ENCODE measurements around the gene GAMT. TPM values are rescaled to one million over a fixed set of nuclear protein-coding genes. Genes with fewer than 3 reads are reported as not detected.

The GAMT gene
- total RNA-seq, 2 donors from 2014 or later = 38.4 to 49.6 TPM

DNA sequence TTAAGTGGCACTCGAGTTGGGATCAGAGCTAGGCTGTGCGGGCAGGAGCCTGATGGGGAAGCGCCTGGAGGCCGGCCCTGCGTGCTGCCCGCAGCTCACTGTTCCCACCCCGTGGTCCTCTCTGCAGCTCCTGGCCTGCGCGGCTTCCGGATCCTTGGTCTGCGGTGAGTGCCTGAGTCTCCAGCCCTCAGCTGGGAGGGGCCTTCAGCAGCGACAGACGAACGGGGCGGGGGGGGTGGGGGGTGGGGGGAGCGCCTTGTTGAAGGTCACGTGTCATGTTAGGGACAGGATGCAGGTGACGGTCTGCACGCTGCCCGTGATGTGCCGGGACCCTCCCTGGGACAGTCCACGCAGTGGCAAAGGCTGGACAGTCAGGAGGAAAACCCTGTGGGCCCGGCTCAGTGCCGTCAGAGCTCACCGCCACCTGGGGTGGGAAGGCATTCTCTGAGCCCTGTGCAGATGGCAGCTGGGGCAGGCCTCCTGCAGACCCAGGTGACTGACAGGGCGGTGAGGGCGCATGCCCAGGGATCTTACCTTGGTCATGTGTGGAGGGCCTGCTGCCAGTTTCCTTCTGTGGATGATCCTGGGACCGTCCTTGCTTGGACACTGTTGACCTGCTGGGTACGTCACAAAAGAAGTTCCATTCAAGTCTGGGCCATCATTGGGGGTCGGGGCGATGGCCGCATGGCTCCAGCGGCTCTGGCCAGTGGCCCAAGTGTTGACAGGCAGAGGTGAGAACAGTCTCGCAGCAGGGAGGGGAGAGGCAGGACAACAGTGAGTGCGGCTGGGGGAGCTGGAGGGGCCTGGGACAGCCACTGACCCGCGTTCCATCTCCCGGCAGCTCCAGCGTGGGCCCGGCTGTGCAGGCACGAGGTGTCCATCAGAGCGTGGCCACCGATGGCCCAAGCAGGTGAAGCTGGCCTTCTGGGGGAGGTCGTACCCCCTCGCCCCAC, 13.4 kb downstream of the GAMT start:
- H3K36me3 Mint-ChIP-seq (ENCODE audit: low read depth) = peaks cover 33% of the 10 kb centered on the region

DNA sequence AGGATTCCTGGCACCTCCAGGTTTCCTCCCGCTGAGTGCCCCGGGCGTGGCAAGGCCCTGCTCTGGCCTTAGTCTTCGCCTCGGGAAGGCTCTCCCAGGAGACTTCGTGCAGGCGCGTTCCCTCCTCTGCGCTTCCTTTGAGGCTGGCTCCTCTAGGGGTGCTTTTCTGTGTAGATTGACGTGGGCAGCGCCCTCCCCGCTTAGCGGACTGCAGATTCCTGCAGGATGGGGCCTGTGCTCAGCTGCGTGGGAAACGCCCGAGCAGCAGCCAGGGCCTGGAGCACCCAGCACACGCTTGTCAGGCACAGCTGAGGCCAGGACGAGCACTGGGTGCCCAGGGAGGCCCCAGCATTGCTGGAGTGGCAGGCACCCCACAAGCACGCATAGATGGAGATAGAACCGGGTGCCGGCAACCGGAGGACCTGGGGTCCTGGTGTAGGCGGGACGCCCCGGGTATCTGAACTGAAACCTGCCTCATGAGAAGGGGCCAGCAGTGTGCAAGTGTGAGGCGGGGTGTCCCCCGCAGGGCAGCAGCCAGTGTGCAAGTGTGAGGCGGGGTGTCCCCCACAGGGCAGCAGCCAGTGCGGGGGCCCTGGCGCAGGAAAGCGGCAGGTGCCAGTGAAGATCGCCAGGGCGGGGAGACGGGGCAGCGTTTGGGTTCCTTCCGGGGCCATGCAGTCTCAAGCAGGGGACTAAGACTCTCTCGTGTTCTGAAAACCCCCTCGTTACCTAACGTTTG, 14.2 kb downstream of the GAMT start:
- H3K27me3 Mint-ChIP-seq (ENCODE audit: insufficient read depth) = no peaks in the 10 kb centered on the region
- no peak for DNase-seq
- H3K9ac ChIP-seq (ENCODE audit: extremely low read depth, low read length, poor library complexity, severe bottlenecking) = no peak overlapping the region
- H3K4me3 ChIP-seq (ENCODE audit: low read length) = no peak overlapping the region
- H3K4me3 Mint-ChIP-seq = no peak overlapping the region
- H3K4me1 ChIP-seq (ENCODE audit: control insufficient read depth, insufficient read depth, low read length) = no peaks in the 10 kb centered on the region
- peaks cover 1% of the 10 kb centered on the region for H3K9me3 Mint-ChIP-seq
- no peak overlapping the region for H3K27ac Mint-ChIP-seq
- no peaks in the 10 kb centered on the region for H3K9me3 ChIP-seq (ENCODE audit: control insufficient read depth, low read length)
- H3K27me3 ChIP-seq (ENCODE audit: control insufficient read depth, insufficient read depth, low read length, poor library complexity, severe bottlenecking) = no peaks in the 10 kb centered on the region
- H3K4me1 Mint-ChIP-seq = peaks cover 4% of the 10 kb centered on the region
- H3K36me3 Mint-ChIP-seq (ENCODE audit: low read depth) = peaks cover 25% of the 10 kb centered on the region
- TF ChIP-seq, protein P1, sequence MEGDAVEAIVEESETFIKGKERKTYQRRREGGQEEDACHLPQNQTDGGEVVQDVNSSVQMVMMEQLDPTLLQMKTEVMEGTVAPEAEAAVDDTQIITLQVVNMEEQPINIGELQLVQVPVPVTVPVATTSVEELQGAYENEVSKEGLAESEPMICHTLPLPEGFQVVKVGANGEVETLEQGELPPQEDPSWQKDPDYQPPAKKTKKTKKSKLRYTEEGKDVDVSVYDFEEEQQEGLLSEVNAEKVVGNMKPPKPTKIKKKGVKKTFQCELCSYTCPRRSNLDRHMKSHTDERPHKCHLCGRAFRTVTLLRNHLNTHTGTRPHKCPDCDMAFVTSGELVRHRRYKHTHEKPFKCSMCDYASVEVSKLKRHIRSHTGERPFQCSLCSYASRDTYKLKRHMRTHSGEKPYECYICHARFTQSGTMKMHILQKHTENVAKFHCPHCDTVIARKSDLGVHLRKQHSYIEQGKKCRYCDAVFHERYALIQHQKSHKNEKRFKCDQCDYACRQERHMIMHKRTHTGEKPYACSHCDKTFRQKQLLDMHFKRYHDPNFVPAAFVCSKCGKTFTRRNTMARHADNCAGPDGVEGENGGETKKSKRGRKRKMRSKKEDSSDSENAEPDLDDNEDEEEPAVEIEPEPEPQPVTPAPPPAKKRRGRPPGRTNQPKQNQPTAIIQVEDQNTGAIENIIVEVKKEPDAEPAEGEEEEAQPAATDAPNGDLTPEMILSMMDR (conservative IDR thresholded peaks at IDR 0.05) = no peak
- peaks cover 10% of the 10 kb centered on the region for H3K36me3 ChIP-seq (ENCODE audit: control insufficient read depth, insufficient read depth, low read length)
- WGBS, 2 experiments (ENCODE audit: insufficient coverage in 1 of 2, insufficient read length in 1 of 2) = 95 to 97% methylated on average over 32 to 39 of the region's 39 CpGs
- H3K27ac ChIP-seq (ENCODE audit: low read depth, low read length) = no peak overlapping the region

More for the DNA sequence above, 13.4 kb downstream of the GAMT start:
- H3K27ac ChIP-seq (ENCODE audit: low read depth, low read length) = no peak overlapping the region
- Mint-ChIP-seq H3K4me1 (peaks cover 4% of the 10 kb centered on the region), H3K27me3 (ENCODE audit: insufficient read depth) (no peaks in the 10 kb centered on the region), H3K27ac (no peak overlapping the region), H3K9me3 (peaks cover 1% of the 10 kb centered on the region), H3K4me3 (no peak overlapping the region)
- TF ChIP-seq, protein P1 (conservative IDR thresholded peaks at IDR 0.05) = no peak
- no peaks in the 10 kb centered on the region for H3K4me1 ChIP-seq (ENCODE audit: control insufficient read depth, insufficient read depth, low read length)
- no peaks in the 10 kb centered on the region for H3K9me3 ChIP-seq (ENCODE audit: control insufficient read depth, low read length)
- no peak overlapping the region for H3K4me3 ChIP-seq (ENCODE audit: low read length)
- H3K36me3 ChIP-seq (ENCODE audit: control insufficient read depth, insufficient read depth, low read length) = peaks cover 10% of the 10 kb centered on the region
- 91% methylated on average over 26 to 39 of the region's 45 CpGs for WGBS, 2 experiments (ENCODE audit: insufficient coverage in 1 of 2, insufficient read length in 1 of 2)
- no peak for DNase-seq
- no peak overlapping the region for H3K9ac ChIP-seq (ENCODE audit: extremely low read depth, low read length, poor library complexity, severe bottlenecking)
- H3K27me3 ChIP-seq (ENCODE audit: control insufficient read depth, insufficient read depth, low read length, poor library complexity, severe bottlenecking) = no peaks in the 10 kb centered on the region

DNA sequence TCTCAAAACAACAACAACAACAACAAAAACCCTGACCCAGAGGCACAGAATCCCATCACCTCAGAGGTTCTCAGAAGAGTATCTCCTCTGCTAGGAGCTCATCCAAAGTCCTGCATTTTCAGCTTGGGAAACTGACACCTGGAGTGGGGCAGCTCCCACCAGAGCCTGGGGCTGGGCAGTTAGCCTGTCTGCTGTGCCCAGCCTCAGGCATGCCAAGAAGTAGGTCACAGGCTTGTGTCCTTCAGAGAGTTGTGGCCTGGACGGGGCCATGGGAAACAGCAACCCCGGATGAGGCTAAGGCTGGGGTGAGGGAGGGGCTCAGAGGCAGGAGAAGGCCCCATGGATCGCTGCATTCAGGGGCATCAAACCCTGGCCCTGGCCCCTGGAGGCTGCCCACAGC, 15.5 kb downstream of the GAMT start:
- Histone ChIP-seq H3K4me3 (ENCODE audit: low read length) (no peak overlapping the region), H3K36me3 (ENCODE audit: control insufficient read depth, insufficient read depth, low read length) (peaks cover 10% of the 10 kb centered on the region), H3K9ac (ENCODE audit: extremely low read depth, low read length, poor library complexity, severe bottlenecking) (no peak overlapping the region), H3K27ac (ENCODE audit: low read depth, low read length) (no peak overlapping the region), H3K27me3 (ENCODE audit: control insufficient read depth, insufficient read depth, low read length, poor library complexity, severe bottlenecking) (no peaks in the 10 kb centered on the region), H3K9me3 (ENCODE audit: control insufficient read depth, low read length) (no peaks in the 10 kb centered on the region), H3K4me1 (ENCODE audit: control insufficient read depth, insufficient read depth, low read length) (no peaks in the 10 kb centered on the region)
- 86 to 87% methylated on average over 3 of the region's 3 CpGs for WGBS, 2 experiments (ENCODE audit: insufficient coverage in 1 of 2, insufficient read length in 1 of 2)
- no peaks in the 10 kb centered on the region for H3K27me3 Mint-ChIP-seq (ENCODE audit: insufficient read depth)
- DNase-seq = no peak
- peaks cover 1% of the 10 kb centered on the region for H3K9me3 Mint-ChIP-seq
- no peak overlapping the region for H3K27ac Mint-ChIP-seq
- H3K36me3 Mint-ChIP-seq (ENCODE audit: low read depth) = peaks cover 19% of the 10 kb centered on the region
- peak overlapping the region; percentile 77 for H3K4me3 Mint-ChIP-seq
- TF ChIP-seq, protein P1 (conservative IDR thresholded peaks at IDR 0.05) = no peak
- peaks cover 9% of the 10 kb centered on the region for H3K4me1 Mint-ChIP-seq

Data from endodermal cell (in vitro differentiated cells).